Osteocyte (in vitro differentiated cells): ENCODE measurements around the gene IL3. TPM values are rescaled to one million over a fixed set of nuclear protein-coding genes. Genes with fewer than 3 reads are reported as not detected.

Experiments
- DNase-seq: peaks from one replicate; pipeline ENCODE4 v3.0.0; 2021; ENCODE audit warnings: mixed read lengths; ENCODE audit not compliant: unreplicated experiment; ENCODE audit errors: extremely low spot score
- H3K27ac Mint-ChIP-seq: one replicate; pipeline ENCODE4 v1.8.0; 2021; ENCODE audit warnings: mild to moderate bottlenecking, mixed read lengths; ENCODE audit not compliant: unreplicated experiment
- H3K27me3 Mint-ChIP-seq: one replicate; pipeline ENCODE4 v1.8.0; 2021; ENCODE audit warnings: mixed read lengths; ENCODE audit not compliant: unreplicated experiment
- H3K36me3 Mint-ChIP-seq: one replicate; pipeline ENCODE4 v1.8.0; 2021; ENCODE audit warnings: mixed read lengths; ENCODE audit not compliant: unreplicated experiment
- H3K4me1 Mint-ChIP-seq: one replicate; pipeline ENCODE4 v1.8.0; 2021; ENCODE audit warnings: mixed read lengths; ENCODE audit not compliant: unreplicated experiment
- H3K4me3 Mint-ChIP-seq: one replicate; pipeline ENCODE4 v1.8.0; 2021; ENCODE audit warnings: mild to moderate bottlenecking, moderate library complexity, mixed read lengths; ENCODE audit not compliant: unreplicated experiment
- H3K9me3 Mint-ChIP-seq: one replicate; pipeline ENCODE4 v1.8.0; 2021; ENCODE audit warnings: mixed read lengths; ENCODE audit not compliant: unreplicated experiment
- CTCF ChIP-seq: fragments of 200-600 bp; sonication (generic); IDR thresholded peaks from 2 replicates; pipeline ENCODE4 v1.5.0; 2021; ENCODE audit warnings: antibody characterized with exemption, mild to moderate bottlenecking, moderate library complexity
- total RNA-seq: library from RNA; stranded (reverse); gene quantifications from 2 replicates; pipeline ENCODE4 v1.2.1, GENCODE V29; 2021

IL3 gene
- total RNA-seq, 1 donor from 2014 or later: not detected

- H3K4me1 Mint-ChIP-seq: peaks cover 4% of the 10 kb centered on the region
Measured at GRCh38 chr5:132013006-132013689, 47.3 kb upstream of the IL3 start.

GRCh38 chr5:132013711-132014110, 46.7 kb upstream of the IL3 start:
- H3K9me3 Mint-ChIP-seq: no peaks in the 10 kb centered on the region
- H3K4me1 Mint-ChIP-seq: peaks cover 4% of the 10 kb centered on the region
- no peak overlapping the region for H3K4me3 Mint-ChIP-seq
- TF ChIP-seq CTCF: no peak
- no peak overlapping the region for H3K27ac Mint-ChIP-seq
- H3K36me3 Mint-ChIP-seq: no peaks in the 10 kb centered on the region
- DNase-seq: peak; percentile 69
- H3K27me3 Mint-ChIP-seq: peaks cover 67% of the 10 kb centered on the region

More at GRCh38 chr5:132013006-132013689, 47.3 kb upstream of the IL3 start:
- H3K9me3 Mint-ChIP-seq: no peaks in the 10 kb centered on the region
- peaks cover 66% of the 10 kb centered on the region for H3K27me3 Mint-ChIP-seq
- DNase-seq: peak; percentile 71
- no peaks in the 10 kb centered on the region for H3K36me3 Mint-ChIP-seq
- H3K4me3 Mint-ChIP-seq: no peak overlapping the region
- H3K27ac Mint-ChIP-seq: no peak overlapping the region
- no peak for TF ChIP-seq CTCF

- Mint-ChIP-seq H3K4me1 (no peaks in the 10 kb centered on the region), H3K36me3 (no peaks in the 10 kb centered on the region), H3K27ac (no peak overlapping the region), H3K9me3 (no peaks in the 10 kb centered on the region), H3K27me3 (peaks cover 73% of the 10 kb centered on the region), H3K4me3 (no peak overlapping the region)
- peak; percentile 25 for DNase-seq
- no peak for TF ChIP-seq CTCF
Measured at GRCh38 chr5:132016721-132017250, 43.7 kb upstream of the IL3 start.

GRCh38 chr5:132017316-132017715, 43.1 kb upstream of the IL3 start:
- Mint-ChIP-seq H3K4me3 (no peak overlapping the region), H3K36me3 (no peaks in the 10 kb centered on the region), H3K27ac (no peak overlapping the region), H3K9me3 (no peaks in the 10 kb centered on the region), H3K27me3 (peaks cover 74% of the 10 kb centered on the region), H3K4me1 (no peaks in the 10 kb centered on the region)
- DNase-seq: no peak
- TF ChIP-seq CTCF: no peak

GRCh38 chr5:132017738-132018625, 42.5 kb upstream of the IL3 start:
- no peak for TF ChIP-seq CTCF
- H3K4me1 Mint-ChIP-seq: no peaks in the 10 kb centered on the region
- no peak for DNase-seq

More at GRCh38 chr5:132017738-132018625, 42.5 kb upstream of the IL3 start:
- Mint-ChIP-seq H3K36me3 (no peaks in the 10 kb centered on the region), H3K27ac (no peak overlapping the region), H3K27me3 (peaks cover 77% of the 10 kb centered on the region), H3K9me3 (no peaks in the 10 kb centered on the region), H3K4me3 (no peak overlapping the region)
